ENCODE results near the gene RACK1.

Gene RACK1

GRCh38 chr5:181259283-181259682 is 15.6 kb upstream of the RACK1 start:
- no peak for DNase-seq

- no peak for DNase-seq
Observed at GRCh38 chr5:181258576-181258975, 14.9 kb upstream of the RACK1 start.

GRCh38 chr5:181255836-181256578 is 12.3 kb upstream of the RACK1 start:
- DNase-seq: no peak

GRCh38 chr5:181255276-181255675 is 11.6 kb upstream of the RACK1 start:
- no peak for DNase-seq

GRCh38 chr5:181248277-181248676 is 4.6 kb upstream of the RACK1 start:
- DNase-seq: no peak

GRCh38 chr5:181246276-181247049 is 2.8 kb upstream of the RACK1 start:
- peak; percentile 73 for DNase-seq

- no peak for DNase-seq
Observed at GRCh38 chr5:181245427-181246275, 1.9 kb upstream of the RACK1 start.

GRCh38 chr5:181243018-181243563 is 615 bp downstream of the RACK1 start:
- DNase-seq: no peak

- DNase-seq: no peak
Observed at GRCh38 chr5:181242031-181242451, 1.7 kb downstream of the RACK1 start.

- DNase-seq: peak; percentile 48
Observed at GRCh38 chr5:181241393-181241975, 2.2 kb downstream of the RACK1 start.

GRCh38 chr5:181239062-181239663 is 4.5 kb downstream of the RACK1 start:
- no peak for DNase-seq

- DNase-seq: no peak
Observed at GRCh38 chr5:181237729-181238385, 5.8 kb downstream of the RACK1 start.

GRCh38 chr5:181236954-181237641 is 6.6 kb downstream of the RACK1 start:
- DNase-seq: no peak

- DNase-seq: no peak
Observed at GRCh38 chr5:181236471-181236870, 7.2 kb downstream of the RACK1 start.

- no peak for DNase-seq
Observed at GRCh38 chr5:181235689-181236366, 7.9 kb downstream of the RACK1 start.

- DNase-seq: no peak
Observed at GRCh38 chr5:181235323-181235688, 8.4 kb downstream of the RACK1 start.

- no peak for DNase-seq
Observed at GRCh38 chr5:181234455-181235306, 9.0 kb downstream of the RACK1 start.

GRCh38 chr5:181233801-181234454 is 9.8 kb downstream of the RACK1 start:
- no peak for DNase-seq
